Measurements from ENCODE around the gene PHACTR2.

Gene PHACTR2

GRCh38 chr6:143746202-143747119, 68.7 kb downstream of the PHACTR2 start:
- DNase-seq (ENCODE audit: insufficient read length, low spot score) = no peak
- no peak for FAIRE-seq
- no peak for TF ChIP-seq POLR2A (IDR thresholded peaks at IDR 0.05; ENCODE audit: low read depth, low read length)

GRCh38 chr6:143747347-143747842, 69.6 kb downstream of the PHACTR2 start:
- no peak for DNase-seq (ENCODE audit: insufficient read length, low spot score)
- no peak for FAIRE-seq
- TF ChIP-seq POLR2A (IDR thresholded peaks at IDR 0.05; ENCODE audit: low read depth, low read length) = no peak

- no peak for TF ChIP-seq POLR2A (IDR thresholded peaks at IDR 0.05; ENCODE audit: low read depth, low read length)
- DNase-seq (ENCODE audit: insufficient read length, low spot score) = no peak
- no peak for FAIRE-seq
These were observed 72.1 kb downstream of the PHACTR2 start for GRCh38 chr6:143749891-143750290.

- FAIRE-seq (no peak), DNase-seq (ENCODE audit: insufficient read length, low spot score) (no peak)
- TF ChIP-seq POLR2A (IDR thresholded peaks at IDR 0.05; ENCODE audit: low read depth, low read length) = no peak
These were observed 73.1 kb downstream of the PHACTR2 start for GRCh38 chr6:143750877-143751276.

GRCh38 chr6:143752459-143752858, 74.7 kb downstream of the PHACTR2 start:
- FAIRE-seq = no peak
- no peak for DNase-seq (ENCODE audit: insufficient read length, low spot score)
- TF ChIP-seq POLR2A (IDR thresholded peaks at IDR 0.05; ENCODE audit: low read depth, low read length) = no peak

- FAIRE-seq = no peak
- TF ChIP-seq POLR2A (IDR thresholded peaks at IDR 0.05; ENCODE audit: low read depth, low read length) = no peak
These were observed 75.9 kb downstream of the PHACTR2 start for GRCh38 chr6:143753678-143754077.

GRCh38 chr6:143754204-143754603, 76.4 kb downstream of the PHACTR2 start:
- DNase-seq (ENCODE audit: insufficient read length, low spot score) (no peak), FAIRE-seq (no peak)
- TF ChIP-seq POLR2A (IDR thresholded peaks at IDR 0.05; ENCODE audit: low read depth, low read length) = no peak

More at GRCh38 chr6:143753678-143754077, 75.9 kb downstream of the PHACTR2 start:
- no peak for DNase-seq (ENCODE audit: insufficient read length, low spot score)

- no peak for TF ChIP-seq POLR2A (IDR thresholded peaks at IDR 0.05; ENCODE audit: low read depth, low read length)
- DNase-seq (ENCODE audit: insufficient read length, low spot score) (no peak), FAIRE-seq (no peak)
These were observed 77.6 kb downstream of the PHACTR2 start for GRCh38 chr6:143755301-143755744.

GRCh38 chr6:143757346-143757832, 79.6 kb downstream of the PHACTR2 start:
- DNase-seq (ENCODE audit: insufficient read length, low spot score) (no peak), FAIRE-seq (no peak)
- no peak for TF ChIP-seq POLR2A (IDR thresholded peaks at IDR 0.05; ENCODE audit: low read depth, low read length)

GRCh38 chr6:143758551-143758950, 80.8 kb downstream of the PHACTR2 start:
- no peak for TF ChIP-seq POLR2A (IDR thresholded peaks at IDR 0.05; ENCODE audit: low read depth, low read length)
- FAIRE-seq = no peak
- DNase-seq (ENCODE audit: insufficient read length, low spot score) = no peak

GRCh38 chr6:143759666-143760065, 81.9 kb downstream of the PHACTR2 start:
- no peak for TF ChIP-seq POLR2A (IDR thresholded peaks at IDR 0.05; ENCODE audit: low read depth, low read length)
- DNase-seq (ENCODE audit: insufficient read length, low spot score) = no peak
- FAIRE-seq = no peak

- no peak for TF ChIP-seq POLR2A (IDR thresholded peaks at IDR 0.05; ENCODE audit: low read depth, low read length)
- FAIRE-seq = no peak
- no peak for DNase-seq (ENCODE audit: insufficient read length, low spot score)
These were observed 83.3 kb downstream of the PHACTR2 start for GRCh38 chr6:143761074-143761473.

- FAIRE-seq = no peak
- DNase-seq (ENCODE audit: insufficient read length, low spot score) = no peak
- TF ChIP-seq POLR2A (IDR thresholded peaks at IDR 0.05; ENCODE audit: low read depth, low read length) = no peak
These were observed 84.4 kb downstream of the PHACTR2 start for GRCh38 chr6:143762126-143762525.

GRCh38 chr6:143765422-143766184, 87.8 kb downstream of the PHACTR2 start:
- TF ChIP-seq POLR2A (IDR thresholded peaks at IDR 0.05; ENCODE audit: low read depth, low read length) = no peak
- no peak for FAIRE-seq
- no peak for DNase-seq (ENCODE audit: insufficient read length, low spot score)

Measured in H54 (cell line).